Epithelial cell of esophagus (primary cell): ENCODE data around the gene CTDP1.

ENCODE experiments used
- DNase-seq: peaks from one replicate; pipeline ENCODE4 v3.0.0; 2010; ENCODE audit warnings: low read depth
- H3K4me3 ChIP-seq: 2 replicates; pipeline ENCODE4 v1.5.1; 2011; ENCODE audit warnings: mild to moderate bottlenecking, low read length, control low read depth
- CTCF ChIP-seq: IDR thresholded peaks from 2 replicates; pipeline ENCODE4 v1.5.1; 2011; ENCODE audit warnings: low read depth, mild to moderate bottlenecking, low read length, control low read depth, inconsistent platforms; ENCODE audit not compliant: insufficient read depth; ENCODE audit errors: missing control alignments

The CTDP1 gene

GRCh38 chr18:79795446-79795845 lies 115.8 kb downstream of the CTDP1 start:
- peak; percentile 13 for DNase-seq
- no peak overlapping the region for H3K4me3 ChIP-seq
- no peak for TF ChIP-seq CTCF

- DNase-seq, result no peak
- no peak overlapping the region for H3K4me3 ChIP-seq
- no peak for TF ChIP-seq CTCF
These were observed 116.4 kb downstream of the CTDP1 start for GRCh38 chr18:79796016-79796415.

GRCh38 chr18:79796531-79797405 lies 117.2 kb downstream of the CTDP1 start:
- no peak for DNase-seq
- TF ChIP-seq CTCF, result no peak
- H3K4me3 ChIP-seq, result no peak overlapping the region

DNA sequence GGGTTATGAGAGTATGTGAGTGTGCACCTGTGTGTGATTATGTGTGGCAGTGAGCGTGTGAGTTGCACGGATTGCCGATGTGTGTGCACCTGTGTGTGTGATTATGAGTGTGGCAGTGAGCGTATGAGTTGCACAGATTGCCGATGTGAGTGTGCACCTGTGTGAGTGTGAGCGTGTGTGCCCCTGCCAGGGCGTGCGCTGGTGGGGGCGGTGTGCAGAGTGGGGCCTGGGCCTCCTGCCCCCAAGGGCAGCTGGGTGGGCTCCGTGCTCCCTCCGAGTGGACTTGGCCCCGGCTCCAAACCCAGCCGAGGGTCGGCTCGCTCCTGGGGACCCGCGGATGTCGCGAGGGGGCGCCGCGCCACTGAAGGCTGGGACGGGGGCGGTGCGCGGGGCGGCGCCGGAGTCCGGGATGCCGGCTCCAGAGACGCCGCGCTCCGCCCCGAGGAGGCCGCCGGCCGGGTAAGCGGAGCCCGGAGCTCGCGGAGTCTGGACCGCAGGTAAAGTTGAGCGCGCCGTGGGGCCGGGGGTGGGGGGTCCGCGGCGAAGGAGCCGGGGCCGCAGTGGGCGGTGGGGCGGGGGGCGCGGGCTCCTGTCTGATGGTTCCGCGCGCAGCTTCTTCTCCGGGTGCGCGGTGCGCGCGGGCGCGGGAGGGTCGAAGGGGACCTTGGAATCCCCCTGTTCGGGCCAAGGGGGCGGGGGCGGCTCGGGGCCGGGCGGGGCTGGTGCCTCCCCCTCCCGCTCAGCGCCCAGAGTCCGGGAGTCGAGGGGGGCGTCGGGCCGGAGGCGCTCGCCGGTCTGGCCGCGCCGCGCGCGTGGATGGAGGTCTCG lies 118.1 kb downstream of the CTDP1 start, which contains the start of gene KCNG2:
Gene KCNG2 (plus strand): TSS at position 421 of the 828 bp plus-strand sequence. CDS start 65,730 bp downstream, outside the sequence.
- peak; percentile 9 for DNase-seq
- H3K4me3 ChIP-seq, result no peak within 1 kb of the TSS
- no peak for TF ChIP-seq CTCF

- TF ChIP-seq CTCF, result no peak
These were observed 118.9 kb downstream of the CTDP1 start for GRCh38 chr18:79798346-79798998.

GRCh38 chr18:79798999-79799370 lies 119.4 kb downstream of the CTDP1 start:
- no peak overlapping the region for H3K4me3 ChIP-seq
- no peak for DNase-seq
- TF ChIP-seq CTCF, result no peak

More at GRCh38 chr18:79798346-79798998, 118.9 kb downstream of the CTDP1 start:
- H3K4me3 ChIP-seq, result no peak overlapping the region
- DNase-seq, result no peak
